Kidney (tissue), 14 donors: ENCODE data around the gene TADA2B. TPM values are rescaled to one million over a fixed set of nuclear protein-coding genes. Genes with fewer than 3 reads are reported as not detected.
A peak's percentile ranks its signal among the peaks of the same experiment; 100 is the strongest.

ENCODE experiments used
- DNase-seq, 5 donors: peaks; one replicate each; pipeline ENCODE4 v3.0.0-alpha.2; 2013 to 2020
- FAIRE-seq: peaks from 2 replicates; lab custom pipeline; 2012; peaks lifted over from hg19 to GRCh38; lab: Jason Lieb, UNC
- H3K27ac ChIP-seq, 2 donors: one replicate each; pipeline ENCODE4 v1.7.0; 2013; ENCODE audit warnings: low read depth in 2 of 2, low read length in 2 of 2, inconsistent platforms in 1 of 2
- H3K27me3 ChIP-seq: one replicate; pipeline ENCODE4 v1.7.1; 2013; ENCODE audit warnings: low read length, inconsistent platforms; ENCODE audit not compliant: control insufficient read depth, insufficient read depth
- H3K36me3 ChIP-seq, 3 donors: one replicate each; pipeline versions ENCODE4 v1.7.0 to v1.7.1; 2013; ENCODE audit warnings: low read length in 3 of 3, control low read depth in 1 of 3, inconsistent platforms in 1 of 3; ENCODE audit not compliant: insufficient read depth in 3 of 3, control insufficient read depth in 2 of 3
- H3K4me1 ChIP-seq, 3 donors: one replicate each; pipeline versions ENCODE4 v1.7.0 to v1.7.1; 2013; ENCODE audit warnings: low read length in 3 of 3, inconsistent platforms in 1 of 3, low read depth in 1 of 3; ENCODE audit not compliant: control insufficient read depth in 2 of 3, insufficient read depth in 2 of 3
- H3K4me3 ChIP-seq, 3 donors: one replicate each; pipeline versions ENCODE4 v1.7.0 to v1.8.1; 2013; ENCODE audit warnings: low read length in 3 of 3, control low read depth in 1 of 3, inconsistent platforms in 1 of 3
- H3K9ac ChIP-seq, 3 donors: one replicate each; pipeline versions ENCODE4 v1.7.0 to v1.7.1; 2013; ENCODE audit warnings: low read length in 3 of 3, control low read depth in 1 of 3, inconsistent platforms in 1 of 3
- H3K9me3 ChIP-seq, 3 donors: one replicate each; pipeline versions ENCODE4 v1.7.0 to v1.7.1; 2013; ENCODE audit warnings: low read length in 3 of 3, control low read depth in 1 of 3, inconsistent platforms in 1 of 3; ENCODE audit not compliant: control insufficient read depth in 2 of 3, insufficient read depth in 1 of 3
- CTCF ChIP-seq: IDR thresholded peaks from 3 replicates; pipeline ENCODE4 v1.5.1; 2012; ENCODE audit warnings: mild to moderate bottlenecking, moderate library complexity, borderline replicate concordance; ENCODE audit not compliant: insufficient read depth; ENCODE audit errors: extremely low read depth
- intact Hi-C: fragments of 100-400 bp; cut with DNase I; formaldehyde crosslinking; loops from one replicate; pipeline ENCODE4 v1.11.1; 2022
- polyA plus RNA-seq: library from polyadenylated mRNA; stranded (reverse); fragments of 350-450 nt; fragmentation: Illumina TruSeq; extraction: RNeasy Lipid Tissue Mini Kit (QIAGEN cat#74804); gene quantifications from one replicate; pipeline ENCODE4 v1.2.3, GENCODE V29; 2014; ENCODE audit warnings: low read depth, low replicate concordance; ENCODE audit not compliant: insufficient read depth
- total RNA-seq: library from RNA; stranded (reverse); fragmentation: NEBNext Ultra II Directional; extraction: Animal tissue kit (Norgen Biotek cat#: 25700); gene quantifications from one replicate; pipeline ENCODE4 v1.2.1, GENCODE V29; 2021
- donor health status: control.
- donor health status: control.
- donor health status: control.
- donor health status: control.
- donor health status: control.
- donor health status: DM: yes; HTN: yes; CAD: no.
- donor health status: Normal renal cell carcinoma (clear cell type).

Gene TADA2B
- total and polyA plus RNA-seq, 2 donors from 2014 or later: 14.2 to 30.5 TPM

GRCh38 chr4:7018281-7018680, 24.9 kb upstream of the TADA2B start:
- H3K27me3 ChIP-seq: no peaks in the 10 kb centered on the region
- H3K9me3 ChIP-seq: no peaks in the 10 kb centered on the region
- no peak overlapping the region for H3K9ac ChIP-seq
- FAIRE-seq (no peak), DNase-seq (no peak)
- H3K27ac ChIP-seq: no peak overlapping the region
- no peak for TF ChIP-seq CTCF
- H3K4me3 ChIP-seq: no peak overlapping the region
- peaks cover 0 to 4% (median 4%) of the 10 kb centered on the region in 3 donors for H3K4me1 ChIP-seq
- peaks cover 2 to 35% (median 29%) of the 10 kb centered on the region in 3 donors for H3K36me3 ChIP-seq
- intact Hi-C loops: no loop called here

- H3K4me3 ChIP-seq: no peak overlapping the region
- H3K9me3 ChIP-seq: no peaks in the 10 kb centered on the region
- H3K36me3 ChIP-seq: peaks cover 2 to 39% (median 32%) of the 10 kb centered on the region in 3 donors
- H3K4me1 ChIP-seq: peaks cover 0 to 4% (median 4%) of the 10 kb centered on the region in 3 donors
- no peak for DNase-seq
- no peak for TF ChIP-seq CTCF
- H3K27ac ChIP-seq: no peak overlapping the region
- H3K9ac ChIP-seq: no peak overlapping the region
- intact Hi-C loops: no loop called here
- no peak for FAIRE-seq
- no peaks in the 10 kb centered on the region for H3K27me3 ChIP-seq
These were observed 23.8 kb upstream of the TADA2B start for GRCh38 chr4:7019367-7019766.

- Histone ChIP-seq H3K27me3 (no peaks in the 10 kb centered on the region), H3K36me3 (peaks cover 2 to 46% (median 29%) of the 10 kb centered on the region in 3 donors)
- no peak for TF ChIP-seq CTCF
These were observed 22.9 kb upstream of the TADA2B start for GRCh38 chr4:7020290-7020689.

GRCh38 chr4:7020856-7021255, 22.3 kb upstream of the TADA2B start:
- TF ChIP-seq CTCF: no peak
- Histone ChIP-seq H3K27me3 (no peaks in the 10 kb centered on the region), H3K4me3 (no peak overlapping the region), H3K27ac (peak overlapping the region in 1 of 2 donors; percentile 3), H3K4me1 (peaks cover 0 to 4% (median 4%) of the 10 kb centered on the region in 3 donors), H3K9ac (no peak overlapping the region), H3K9me3 (no peaks in the 10 kb centered on the region), H3K36me3 (peaks cover 1 to 41% (median 25%) of the 10 kb centered on the region in 3 donors)
- intact Hi-C loops: no loop called here
- DNase-seq (no peak), FAIRE-seq (no peak)

More at GRCh38 chr4:7020290-7020689, 22.9 kb upstream of the TADA2B start:
- Histone ChIP-seq H3K9me3 (no peaks in the 10 kb centered on the region), H3K27ac (peak overlapping the region in 1 of 2 donors; percentile 13), H3K9ac (no peak overlapping the region), H3K4me1 (peaks cover 0 to 4% (median 4%) of the 10 kb centered on the region in 3 donors), H3K4me3 (no peak overlapping the region)
- FAIRE-seq (no peak), DNase-seq (no peak)
- intact Hi-C loops: no loop called here
